Amygdala (tissue), 56 donors: ENCODE results near the gene ZNF562.
"Not testable (repeated sequence)": the region's sequence is repeated elsewhere in the genome, so short reads cannot be mapped to it uniquely, and the experiment has no call there.

Experiments used
- DNase-seq, 56 donors: peaks; one replicate each; lab custom pipeline; 2025; lab: John Stamatoyannopoulos, UW

ZNF562 gene

GRCh38 chr19:9674663-9675357 is at the start of gene ZNF562:
Gene ZNF562 (minus strand): TSS chr19:9675100. CDS start chr19:9660744, 14,356 bp downstream.
- peak; percentile 16 to 90 (median 79) for DNase-seq

GRCh38 chr19:9724157-9724556 is 49.3 kb upstream of the ZNF562 start:
- no peak for DNase-seq

GRCh38 chr19:9721861-9722260 is 47.0 kb upstream of the ZNF562 start:
- no peak for DNase-seq

GRCh38 chr19:9720541-9720940 is 45.6 kb upstream of the ZNF562 start:
- DNase-seq, result no peak

- no peak for DNase-seq
Measured at GRCh38 chr19:9711815-9712214, 36.9 kb upstream of the ZNF562 start.

- DNase-seq, result peak in 13 of 56 donors; percentile 1 to 55 (median 5)
Measured at GRCh38 chr19:9709305-9709704, 34.4 kb upstream of the ZNF562 start.

- DNase-seq, result no peak
Measured at GRCh38 chr19:9705836-9706235, 30.9 kb upstream of the ZNF562 start.

GRCh38 chr19:9702186-9702585 is 27.3 kb upstream of the ZNF562 start:
- DNase-seq, result no peak

GRCh38 chr19:9700229-9700981 is 25.5 kb upstream of the ZNF562 start:
- DNase-seq, result no peak

GRCh38 chr19:9690301-9690700 is 15.4 kb upstream of the ZNF562 start:
- not testable (repeated sequence) for DNase-seq

GRCh38 chr19:9679996-9680395 is 5.1 kb upstream of the ZNF562 start:
- DNase-seq, result not testable (repeated sequence)

- peak in 1 of 56 donors; percentile 12 for DNase-seq
Measured at GRCh38 chr19:9675358-9675901, 530 bp upstream of the ZNF562 start.

- no peak for DNase-seq
Measured at GRCh38 chr19:9673912-9674662, 813 bp downstream of the ZNF562 start.

- DNase-seq, result no peak
Measured at GRCh38 chr19:9672893-9673292, 2.0 kb downstream of the ZNF562 start.

- DNase-seq, result no peak
Measured at GRCh38 chr19:9671655-9672054, 3.2 kb downstream of the ZNF562 start.

- DNase-seq, result no peak
Measured at GRCh38 chr19:9668544-9668943, 6.4 kb downstream of the ZNF562 start.

- no peak for DNase-seq
Measured at GRCh38 chr19:9667898-9668297, 7.0 kb downstream of the ZNF562 start.

GRCh38 chr19:9658769-9659168 is 16.1 kb downstream of the ZNF562 start:
- DNase-seq, result no peak

- DNase-seq, result not testable (repeated sequence)
Measured at GRCh38 chr19:9653066-9653555, 21.8 kb downstream of the ZNF562 start.

GRCh38 chr19:9651464-9651863 is 23.4 kb downstream of the ZNF562 start:
- DNase-seq, result not testable (repeated sequence)

GRCh38 chr19:9650345-9650744 is 24.6 kb downstream of the ZNF562 start:
- DNase-seq, result no peak
